A549 (cell line): ENCODE data around the gene LINC01488. TPM values are rescaled to one million over a fixed set of nuclear protein-coding genes. Genes with fewer than 3 reads are reported as not detected.
A peak's percentile ranks its signal among the peaks of the same experiment; 100 is the strongest.

Experiments
- ATAC-seq, 2 experiments: fragments of 200-7000 bp in 1 of 2; fragments of >200 bp in 1 of 2; cut with Nextera tagmentation in 1 of 2; cut with Tn5 transposase in 1 of 2; 3 replicates each; pipeline versions ENCODE4 v1.8.0 to v1.9.1; 2018 to 2020; ENCODE audit warnings: mild to moderate bottlenecking in 1 of 2, moderate library complexity in 1 of 2
- CTCF ChIA-PET: fragments of 300-600 bp; sonication (Branson Sonifier 250); formaldehyde crosslinking; extraction: SDS; loops from one replicate; lab custom pipeline; 2021; ENCODE audit warnings: antibody characterized with exemption, inconsistent platforms; lab: Yijun Ruan, JAX
- POLR2A ChIA-PET: fragments of 350-600 bp; formaldehyde crosslinking; extraction: SDS; loops from one replicate; lab custom pipeline; 2021; ENCODE audit warnings: antibody characterized with exemption, inconsistent platforms; lab: Yijun Ruan, JAX
- DNase-seq, 2 experiments: peaks; one replicate each; pipeline versions ENCODE4 v3.0.0 to v3.0.0-alpha.2; 2011 to 2016; ENCODE audit warnings: low read depth in 1 of 2, low spot score in 1 of 2
- FAIRE-seq: peaks from 2 replicates; lab custom pipeline; 2011; peaks lifted over from hg19 to GRCh38; lab: Jason Lieb, UNC
- H3K27ac ChIP-seq, 2 experiments: fragments of >200 bp; sonication (Bioruptor Twin); formaldehyde crosslinking; 3 replicates each; pipeline ENCODE4 v1.5.1; 2016 to 2017
- H3K4me1 ChIP-seq: fragments of >200 bp; sonication (Bioruptor Twin); formaldehyde crosslinking; 3 replicates; pipeline ENCODE4 v1.6.1; 2016
- H3K4me2 ChIP-seq: fragments of >200 bp; sonication (Bioruptor Twin); formaldehyde crosslinking; 3 replicates; pipeline ENCODE4 v1.6.1; 2016
- H3K4me3 ChIP-seq: fragments of >200 bp; sonication (Bioruptor Twin); formaldehyde crosslinking; 3 replicates; pipeline ENCODE4 v1.5.1; 2016
- H3K9me3 ChIP-seq: fragments of >200 bp; sonication (Bioruptor Twin); formaldehyde crosslinking; 3 replicates; pipeline ENCODE4 v1.6.1; 2016
- BHLHE40 ChIP-seq: IDR thresholded peaks from 2 replicates; pipeline ENCODE4 v1.6.1; 2012; ENCODE audit warnings: low read depth, low read length, inconsistent platforms
- CBX8 ChIP-seq: fragments of 200-600 bp; sonication (generic); IDR thresholded peaks from 2 replicates; pipeline ENCODE4 v1.6.1; 2016
- CHD4 ChIP-seq: fragments of 200-600 bp; sonication (generic); IDR thresholded peaks from 2 replicates; pipeline ENCODE4 v1.6.1; 2016; ENCODE audit warnings: antibody characterized with exemption, mild to moderate bottlenecking, borderline replicate concordance
- EHF ChIP-seq: fragments of 250-450 bp; sonication (Bioruptor Pico); IDR thresholded peaks from 2 replicates; pipeline ENCODE4 v1.5.0; 2020; ENCODE audit warnings: mild to moderate bottlenecking
- EHMT2 ChIP-seq: fragments of 200-600 bp; sonication (generic); IDR thresholded peaks from 2 replicates; pipeline ENCODE4 v1.6.1; 2016; ENCODE audit warnings: antibody characterized with exemption, low read depth, mild to moderate bottlenecking, moderate library complexity
- EP300 ChIP-seq, 2 experiments: fragments of >200 bp; sonication (Bioruptor Twin); formaldehyde crosslinking; IDR thresholded peaks; 2 replicates in 1 of 2; 3 replicates in 1 of 2; pipeline ENCODE4 v1.6.1; 2016 to 2017
- ESRRA ChIP-seq: fragments of 150-350 bp; IDR thresholded peaks from 2 replicates; pipeline ENCODE4 v1.6.1; 2014; ENCODE audit warnings: mild to moderate bottlenecking, low read length, borderline replicate concordance
- FOSB ChIP-seq: fragments of 250-450 bp; sonication (Bioruptor Pico); IDR thresholded peaks from 2 replicates; pipeline ENCODE4 v1.5.0; 2020; ENCODE audit warnings: mild to moderate bottlenecking, moderate library complexity
- FOSL2 ChIP-seq, 2 experiments: fragments of 450-650 bp in 1 of 2; fragments of >200 bp in 1 of 2; sonication (Bioruptor Twin) in 1 of 2; formaldehyde crosslinking; IDR thresholded peaks; 2 replicates each; pipeline versions ENCODE4 v1.5.0 to v1.6.1; 2016 to 2020; ENCODE audit warnings: mild to moderate bottlenecking in 1 of 2, moderate library complexity in 1 of 2
- GATA3 ChIP-seq: IDR thresholded peaks from 2 replicates; pipeline ENCODE4 v1.6.1; 2012; ENCODE audit warnings: borderline replicate concordance
- HDAC2 ChIP-seq: fragments of 200-600 bp; sonication (generic); IDR thresholded peaks from 2 replicates; pipeline ENCODE4 v1.6.1; 2016
- JUN ChIP-seq, 2 experiments: fragments of >200 bp; sonication (Bioruptor Twin); formaldehyde crosslinking; IDR thresholded peaks; 2 replicates in 1 of 2; 3 replicates in 1 of 2; pipeline ENCODE4 v1.6.1; 2016 to 2017
- JUNB ChIP-seq: fragments of >200 bp; sonication (Bioruptor Twin); formaldehyde crosslinking; IDR thresholded peaks from 2 replicates; pipeline ENCODE4 v1.6.1; 2016
- KDM1A ChIP-seq: fragments of 200-600 bp; sonication (generic); IDR thresholded peaks from 2 replicates; pipeline ENCODE4 v1.6.1; 2016; ENCODE audit warnings: low read depth, mild to moderate bottlenecking
- NFE2L2 ChIP-seq: fragments of 150-350 bp; conservative IDR thresholded peaks from 2 replicates; pipeline ENCODE4 v1.6.1; 2014; ENCODE audit warnings: low read length
- NR3C1 ChIP-seq: fragments of >200 bp; sonication (Bioruptor Twin); formaldehyde crosslinking; IDR thresholded peaks from 3 replicates; pipeline ENCODE4 v1.6.1; 2017
- POLR2A ChIP-seq: IDR thresholded peaks from 2 replicates; pipeline ENCODE4 v1.6.1; 2012; ENCODE audit warnings: mild to moderate bottlenecking, low read length
- POLR2AphosphoS2 ChIP-seq: conservative IDR thresholded peaks from 2 replicates; pipeline ENCODE4 v1.6.1; 2012; ENCODE audit warnings: low read length, improper control_type of control experiment, inconsistent platforms
- RCOR1 ChIP-seq: fragments of 150-350 bp; IDR thresholded peaks from 2 replicates; pipeline ENCODE4 v1.6.1; 2014; ENCODE audit warnings: antibody characterized with exemption, low read length, low read depth
- RFX5 ChIP-seq: fragments of 450-650 bp; IDR thresholded peaks from 2 replicates; pipeline ENCODE4 v1.7.1; 2014; ENCODE audit warnings: antibody characterized with exemption, mild to moderate bottlenecking, moderate library complexity
- RNF2 ChIP-seq: fragments of 200-600 bp; sonication (generic); IDR thresholded peaks from 2 replicates; pipeline ENCODE4 v1.6.1; 2016; ENCODE audit warnings: low read depth, mild to moderate bottlenecking, antibody characterized with exemption, moderate library complexity, borderline replicate concordance
- SMC3 ChIP-seq: fragments of >200 bp; sonication (Bioruptor Twin); formaldehyde crosslinking; IDR thresholded peaks from 3 replicates; pipeline ENCODE4 v1.6.1; 2018; ENCODE audit warnings: inconsistent platforms
- SREBF2 ChIP-seq: fragments of 450-650 bp; IDR thresholded peaks from 2 replicates; pipeline ENCODE4 v1.6.1; 2014; ENCODE audit warnings: mild to moderate bottlenecking, moderate library complexity
- TFCP2L1 ChIP-seq: fragments of 250-450 bp; sonication (Bioruptor Pico); IDR thresholded peaks from 2 replicates; pipeline ENCODE4 v1.5.0; 2021; ENCODE audit warnings: mild to moderate bottlenecking
- ZFP36 ChIP-seq: fragments of 450-650 bp; IDR thresholded peaks from 2 replicates; pipeline ENCODE4 v1.6.1; 2014; ENCODE audit warnings: borderline replicate concordance; ENCODE audit not compliant: partially characterized antibody
- ZNF302 ChIP-seq: fragments of 250-450 bp; sonication (Bioruptor Pico); IDR thresholded peaks from 2 replicates; pipeline ENCODE4 v1.9.0; 2021; ENCODE audit warnings: inconsistent platforms, mild to moderate bottlenecking, moderate library complexity
- ZSCAN20 ChIP-seq: fragments of 250-450 bp; sonication (Bioruptor Pico); IDR thresholded peaks from 2 replicates; pipeline ENCODE4 v1.8.0; 2022; ENCODE audit warnings: mild to moderate bottlenecking, moderate library complexity
- WGBS: methylation state at CpG from one replicate; pipeline ENCODE4 v1.1.6; 2017; ENCODE audit errors: missing lambda C conversion rate; 5-methylcytosine and 5-hydroxymethylcytosine counted together
- polyA plus RNA-seq, 4 experiments: library from polyadenylated mRNA; depleted of rRNA in 3 of 4; stranded (reverse); fragments of >200 nt; fragmentation: RNase III in 1 of 4; extraction: RNeasy Plus Mini Kit Qiagen cat#74134 plus additional on column Dnase treatment in 1 of 4; gene quantifications; 2 replicates in 3 of 4; 3 replicates in 1 of 4; pipeline ENCODE4 v1.2.3, GENCODE V29; 2011 to 2017
- TF ChIP-seq, protein P1 (sequence below): fragments of >200 bp; sonication (Bioruptor Twin); formaldehyde crosslinking; IDR thresholded peaks from 3 replicates; pipeline ENCODE4 v1.5.1; 2016
- TF ChIP-seq, protein P2 (sequence below): fragments of 450-650 bp; IDR thresholded peaks from 2 replicates; pipeline ENCODE4 v1.6.1; 2014; ENCODE audit warnings: antibody characterized with exemption
- TF ChIP-seq, protein P3 (sequence below): IDR thresholded peaks from 2 replicates; pipeline ENCODE4 v1.6.1; 2012
- TF ChIP-seq, protein P4 (sequence below): fragments of >200 bp; sonication (Bioruptor Twin); formaldehyde crosslinking; IDR thresholded peaks from 2 replicates; pipeline ENCODE4 v1.6.1; 2016
- TF ChIP-seq, protein P5 (sequence below): fragments of 150-350 bp; IDR thresholded peaks from 2 replicates; pipeline ENCODE4 v1.6.1; 2014; ENCODE audit warnings: low read depth, mild to moderate bottlenecking, low read length
- TF ChIP-seq, protein P6 (sequence below): fragments of >200 bp; sonication (Bioruptor Twin); formaldehyde crosslinking; IDR thresholded peaks from 3 replicates; pipeline ENCODE4 v1.6.1; 2016
- TF ChIP-seq, protein P7 (sequence below): IDR thresholded peaks from 2 replicates; pipeline ENCODE4 v1.6.1; 2012
- TF ChIP-seq, protein P8 (sequence below): IDR thresholded peaks from 2 replicates; pipeline ENCODE4 v1.6.1; 2012; ENCODE audit warnings: low read depth, borderline replicate concordance

Gene LINC01488
- polyA plus RNA-seq, 2 of the 4 experiments (the other 2 are of a cell fraction), result 0.05 TPM; not detected in 1

DNA sequence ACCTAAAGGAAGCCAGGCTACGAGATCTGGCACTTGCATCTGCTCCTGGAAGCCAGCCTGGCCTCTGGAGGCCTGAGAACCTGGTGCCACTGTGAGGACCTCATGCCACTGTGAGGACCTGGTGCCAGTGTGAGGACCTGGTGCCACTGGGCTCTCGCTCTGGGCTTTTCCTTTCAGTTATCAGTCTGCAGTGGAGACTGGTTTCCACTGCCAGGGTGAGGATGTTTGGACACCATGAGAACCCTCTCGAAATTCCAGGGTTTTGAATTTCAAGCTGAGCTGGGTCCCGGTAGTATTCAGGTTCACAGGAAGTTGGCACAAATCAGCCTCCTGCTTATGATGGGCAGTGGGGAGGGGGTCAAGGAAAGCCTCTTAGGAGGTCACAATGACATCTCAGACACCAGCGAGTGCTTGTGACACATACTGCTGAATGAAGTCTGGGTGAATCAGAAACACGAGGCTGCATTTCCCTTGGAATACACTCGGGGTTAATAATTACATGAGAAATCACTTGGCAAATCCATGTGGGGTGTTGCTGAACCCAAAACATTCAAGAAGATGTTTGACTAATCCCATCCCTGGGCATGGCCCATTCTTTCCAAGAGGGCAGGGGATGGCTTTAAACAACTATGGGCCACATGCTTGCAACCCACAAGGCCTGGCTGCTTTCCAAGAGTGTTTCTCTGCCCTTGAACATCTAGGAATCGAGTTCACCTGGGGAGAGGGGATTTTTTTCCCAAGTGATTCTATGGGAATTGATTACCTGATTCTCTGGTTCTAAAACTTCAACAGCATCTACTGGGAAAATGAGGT is 60.2 kb downstream of the LINC01488 start:
- ChIA-PET CTCF (interaction anchor here (0.5 to 1.3 kb wide), 3 partner anchors 23 to 142 kb away, joined by 3 to 5 read pairs (median 3); no protein-coding TSS in a partner anchor), POLR2A (no interaction called here)
- Histone ChIP-seq H3K27ac (peak overlapping the region; percentile 66 to 85), H3K4me3 (no peak overlapping the region), H3K4me1 (peaks cover 31% of the 10 kb centered on the region), H3K4me2 (peak overlapping the region; percentile 62), H3K9me3 (no peaks in the 10 kb centered on the region)
- WGBS, result 34% methylated on average over 8 of the region's 8 CpGs
- ATAC-seq, result peak; percentile 68 to 70
- peak; percentile 68 to 80 for DNase-seq
- FAIRE-seq, result peak; percentile 68
- TF ChIP-seq CHD4 (no peak), FOSL2 (IDR thresholded peaks at IDR 0.05) (peak; percentile 44; the same call in 1 of the 2 replicates), FOSL2 (CRISPR knock-in tag; IDR thresholded peaks at IDR 0.05) (peak; percentile 45; the same call in 1 of the 2 replicates), RCOR1 (no peak), SREBF2 (no peak), JUNB (peak; percentile 46; the same call in 1 of the 2 replicates), EP300 (IDR thresholded peaks at IDR 0.05) (0 out of 5 replicates have a peak, but pooled peaks have one; percentile 27 to 34), ZNF302 (CRISPR knock-in tag) (no peak), SMC3 (peak; percentile 16; the same call in 1 of the 3 replicates), BHLHE40 (no peak), TFCP2L1 (CRISPR knock-in tag) (no peak), RFX5 (no peak), EHMT2 (no peak), ZFP36 (no peak), GATA3 (no peak), KDM1A (no peak), POLR2AphosphoS2 (no peak), NR3C1 (no peak), ZSCAN20 (no peak), EHF (no peak), JUN (IDR thresholded peaks at IDR 0.05) (peak in 1 of 2 experiments; percentile 41; a peak in 1 of 5 replicates), POLR2A (no peak), CBX8 (no peak), HDAC2 (no peak), NFE2L2 (no peak), ESRRA (no peak), RNF2 (no peak), FOSB (CRISPR knock-in tag) (no peak)
- TF ChIP-seq, protein P1, sequence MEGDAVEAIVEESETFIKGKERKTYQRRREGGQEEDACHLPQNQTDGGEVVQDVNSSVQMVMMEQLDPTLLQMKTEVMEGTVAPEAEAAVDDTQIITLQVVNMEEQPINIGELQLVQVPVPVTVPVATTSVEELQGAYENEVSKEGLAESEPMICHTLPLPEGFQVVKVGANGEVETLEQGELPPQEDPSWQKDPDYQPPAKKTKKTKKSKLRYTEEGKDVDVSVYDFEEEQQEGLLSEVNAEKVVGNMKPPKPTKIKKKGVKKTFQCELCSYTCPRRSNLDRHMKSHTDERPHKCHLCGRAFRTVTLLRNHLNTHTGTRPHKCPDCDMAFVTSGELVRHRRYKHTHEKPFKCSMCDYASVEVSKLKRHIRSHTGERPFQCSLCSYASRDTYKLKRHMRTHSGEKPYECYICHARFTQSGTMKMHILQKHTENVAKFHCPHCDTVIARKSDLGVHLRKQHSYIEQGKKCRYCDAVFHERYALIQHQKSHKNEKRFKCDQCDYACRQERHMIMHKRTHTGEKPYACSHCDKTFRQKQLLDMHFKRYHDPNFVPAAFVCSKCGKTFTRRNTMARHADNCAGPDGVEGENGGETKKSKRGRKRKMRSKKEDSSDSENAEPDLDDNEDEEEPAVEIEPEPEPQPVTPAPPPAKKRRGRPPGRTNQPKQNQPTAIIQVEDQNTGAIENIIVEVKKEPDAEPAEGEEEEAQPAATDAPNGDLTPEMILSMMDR, result no peak
- TF ChIP-seq, protein P2, sequence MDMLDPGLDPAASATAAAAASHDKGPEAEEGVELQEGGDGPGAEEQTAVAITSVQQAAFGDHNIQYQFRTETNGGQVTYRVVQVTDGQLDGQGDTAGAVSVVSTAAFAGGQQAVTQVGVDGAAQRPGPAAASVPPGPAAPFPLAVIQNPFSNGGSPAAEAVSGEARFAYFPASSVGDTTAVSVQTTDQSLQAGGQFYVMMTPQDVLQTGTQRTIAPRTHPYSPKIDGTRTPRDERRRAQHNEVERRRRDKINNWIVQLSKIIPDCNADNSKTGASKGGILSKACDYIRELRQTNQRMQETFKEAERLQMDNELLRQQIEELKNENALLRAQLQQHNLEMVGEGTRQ, result no peak
- TF ChIP-seq, protein P3, sequence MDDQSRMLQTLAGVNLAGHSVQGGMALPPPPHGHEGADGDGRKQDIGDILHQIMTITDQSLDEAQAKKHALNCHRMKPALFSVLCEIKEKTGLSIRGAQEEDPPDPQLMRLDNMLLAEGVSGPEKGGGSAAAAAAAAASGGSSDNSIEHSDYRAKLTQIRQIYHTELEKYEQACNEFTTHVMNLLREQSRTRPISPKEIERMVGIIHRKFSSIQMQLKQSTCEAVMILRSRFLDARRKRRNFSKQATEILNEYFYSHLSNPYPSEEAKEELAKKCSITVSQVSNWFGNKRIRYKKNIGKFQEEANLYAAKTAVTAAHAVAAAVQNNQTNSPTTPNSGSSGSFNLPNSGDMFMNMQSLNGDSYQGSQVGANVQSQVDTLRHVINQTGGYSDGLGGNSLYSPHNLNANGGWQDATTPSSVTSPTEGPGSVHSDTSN, result no peak
- TF ChIP-seq, protein P4, sequence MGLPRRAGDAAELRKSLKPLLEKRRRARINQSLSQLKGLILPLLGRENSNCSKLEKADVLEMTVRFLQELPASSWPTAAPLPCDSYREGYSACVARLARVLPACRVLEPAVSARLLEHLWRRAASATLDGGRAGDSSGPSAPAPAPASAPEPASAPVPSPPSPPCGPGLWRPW, result no peak
- TF ChIP-seq, protein P5, sequence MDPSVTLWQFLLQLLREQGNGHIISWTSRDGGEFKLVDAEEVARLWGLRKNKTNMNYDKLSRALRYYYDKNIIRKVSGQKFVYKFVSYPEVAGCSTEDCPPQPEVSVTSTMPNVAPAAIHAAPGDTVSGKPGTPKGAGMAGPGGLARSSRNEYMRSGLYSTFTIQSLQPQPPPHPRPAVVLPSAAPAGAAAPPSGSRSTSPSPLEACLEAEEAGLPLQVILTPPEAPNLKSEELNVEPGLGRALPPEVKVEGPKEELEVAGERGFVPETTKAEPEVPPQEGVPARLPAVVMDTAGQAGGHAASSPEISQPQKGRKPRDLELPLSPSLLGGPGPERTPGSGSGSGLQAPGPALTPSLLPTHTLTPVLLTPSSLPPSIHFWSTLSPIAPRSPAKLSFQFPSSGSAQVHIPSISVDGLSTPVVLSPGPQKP, result no peak
- TF ChIP-seq, protein P6, sequence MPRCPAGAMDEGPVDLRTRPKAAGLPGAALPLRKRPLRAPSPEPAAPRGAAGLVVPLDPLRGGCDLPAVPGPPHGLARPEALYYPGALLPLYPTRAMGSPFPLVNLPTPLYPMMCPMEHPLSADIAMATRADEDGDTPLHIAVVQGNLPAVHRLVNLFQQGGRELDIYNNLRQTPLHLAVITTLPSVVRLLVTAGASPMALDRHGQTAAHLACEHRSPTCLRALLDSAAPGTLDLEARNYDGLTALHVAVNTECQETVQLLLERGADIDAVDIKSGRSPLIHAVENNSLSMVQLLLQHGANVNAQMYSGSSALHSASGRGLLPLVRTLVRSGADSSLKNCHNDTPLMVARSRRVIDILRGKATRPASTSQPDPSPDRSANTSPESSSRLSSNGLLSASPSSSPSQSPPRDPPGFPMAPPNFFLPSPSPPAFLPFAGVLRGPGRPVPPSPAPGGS, result no peak
- TF ChIP-seq, protein P7, sequence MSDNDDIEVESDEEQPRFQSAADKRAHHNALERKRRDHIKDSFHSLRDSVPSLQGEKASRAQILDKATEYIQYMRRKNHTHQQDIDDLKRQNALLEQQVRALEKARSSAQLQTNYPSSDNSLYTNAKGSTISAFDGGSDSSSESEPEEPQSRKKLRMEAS, result peak; percentile 76
- TF ChIP-seq, protein P8, sequence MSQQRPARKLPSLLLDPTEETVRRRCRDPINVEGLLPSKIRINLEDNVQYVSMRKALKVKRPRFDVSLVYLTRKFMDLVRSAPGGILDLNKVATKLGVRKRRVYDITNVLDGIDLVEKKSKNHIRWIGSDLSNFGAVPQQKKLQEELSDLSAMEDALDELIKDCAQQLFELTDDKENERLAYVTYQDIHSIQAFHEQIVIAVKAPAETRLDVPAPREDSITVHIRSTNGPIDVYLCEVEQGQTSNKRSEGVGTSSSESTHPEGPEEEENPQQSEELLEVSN, result no peak
